ENCODE measurements around the gene CCDC78.

The CCDC78 gene

DNA sequence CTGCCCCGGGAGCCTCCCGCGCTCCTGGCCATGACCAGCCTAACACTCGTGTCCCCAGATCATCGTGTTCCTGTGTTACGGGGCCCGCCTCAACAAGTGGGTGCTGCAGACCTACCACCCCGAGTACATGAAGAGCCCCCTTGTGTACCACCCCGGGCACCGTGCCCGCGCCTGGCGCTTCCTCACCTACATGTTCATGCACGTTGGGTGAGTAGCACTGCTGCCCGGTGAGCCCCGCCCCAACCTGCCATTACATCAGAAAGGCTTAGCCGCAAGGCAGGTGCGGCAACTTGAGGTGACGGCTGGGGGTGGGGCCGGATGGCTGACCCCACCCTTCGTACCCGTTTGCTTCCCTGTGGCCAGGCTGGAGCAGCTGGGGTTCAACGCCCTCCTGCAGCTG, 49.3 kb downstream of the CCDC78 start:
- Histone ChIP-seq H3K4me1 (peaks cover 14% of the 10 kb centered on the region), H3K9me3 (no peaks in the 10 kb centered on the region), H3K27me3 (no peaks in the 10 kb centered on the region), H3K36me3 (peaks cover 34% of the 10 kb centered on the region), H3K4me3 (ENCODE audit: low read depth, low read length) (no peak overlapping the region)
- DNase-seq: no peak
- TF ChIP-seq, protein P1, sequence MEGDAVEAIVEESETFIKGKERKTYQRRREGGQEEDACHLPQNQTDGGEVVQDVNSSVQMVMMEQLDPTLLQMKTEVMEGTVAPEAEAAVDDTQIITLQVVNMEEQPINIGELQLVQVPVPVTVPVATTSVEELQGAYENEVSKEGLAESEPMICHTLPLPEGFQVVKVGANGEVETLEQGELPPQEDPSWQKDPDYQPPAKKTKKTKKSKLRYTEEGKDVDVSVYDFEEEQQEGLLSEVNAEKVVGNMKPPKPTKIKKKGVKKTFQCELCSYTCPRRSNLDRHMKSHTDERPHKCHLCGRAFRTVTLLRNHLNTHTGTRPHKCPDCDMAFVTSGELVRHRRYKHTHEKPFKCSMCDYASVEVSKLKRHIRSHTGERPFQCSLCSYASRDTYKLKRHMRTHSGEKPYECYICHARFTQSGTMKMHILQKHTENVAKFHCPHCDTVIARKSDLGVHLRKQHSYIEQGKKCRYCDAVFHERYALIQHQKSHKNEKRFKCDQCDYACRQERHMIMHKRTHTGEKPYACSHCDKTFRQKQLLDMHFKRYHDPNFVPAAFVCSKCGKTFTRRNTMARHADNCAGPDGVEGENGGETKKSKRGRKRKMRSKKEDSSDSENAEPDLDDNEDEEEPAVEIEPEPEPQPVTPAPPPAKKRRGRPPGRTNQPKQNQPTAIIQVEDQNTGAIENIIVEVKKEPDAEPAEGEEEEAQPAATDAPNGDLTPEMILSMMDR (IDR thresholded peaks at IDR 0.05; ENCODE audit: low read depth, low read length): no peak

DNA sequence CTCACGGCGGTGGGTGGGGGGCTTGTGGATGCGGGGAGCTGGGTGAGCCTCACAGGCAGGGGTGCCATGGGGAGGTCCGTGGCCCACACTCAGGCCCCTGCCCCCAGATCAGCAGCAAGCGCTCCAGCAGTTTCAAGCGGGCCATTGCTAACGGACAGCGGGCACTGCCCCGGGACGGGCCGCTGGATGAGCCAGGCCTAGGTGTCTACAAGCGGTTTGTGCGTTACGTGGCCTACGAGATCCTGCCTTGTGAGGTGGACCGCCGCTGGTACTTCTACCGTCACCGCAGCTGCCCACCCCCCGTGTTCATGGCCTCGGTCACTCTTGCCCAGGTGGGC, 49.7 kb downstream of the CCDC78 start:
- no peak for DNase-seq
- no peaks in the 10 kb centered on the region for H3K9me3 ChIP-seq
- no peaks in the 10 kb centered on the region for H3K27me3 ChIP-seq
- H3K36me3 ChIP-seq: peaks cover 32% of the 10 kb centered on the region
- TF ChIP-seq, protein P1 (IDR thresholded peaks at IDR 0.05; ENCODE audit: low read depth, low read length): no peak
- H3K4me1 ChIP-seq: peaks cover 10% of the 10 kb centered on the region
- H3K4me3 ChIP-seq (ENCODE audit: low read depth, low read length): no peak overlapping the region

DNA sequence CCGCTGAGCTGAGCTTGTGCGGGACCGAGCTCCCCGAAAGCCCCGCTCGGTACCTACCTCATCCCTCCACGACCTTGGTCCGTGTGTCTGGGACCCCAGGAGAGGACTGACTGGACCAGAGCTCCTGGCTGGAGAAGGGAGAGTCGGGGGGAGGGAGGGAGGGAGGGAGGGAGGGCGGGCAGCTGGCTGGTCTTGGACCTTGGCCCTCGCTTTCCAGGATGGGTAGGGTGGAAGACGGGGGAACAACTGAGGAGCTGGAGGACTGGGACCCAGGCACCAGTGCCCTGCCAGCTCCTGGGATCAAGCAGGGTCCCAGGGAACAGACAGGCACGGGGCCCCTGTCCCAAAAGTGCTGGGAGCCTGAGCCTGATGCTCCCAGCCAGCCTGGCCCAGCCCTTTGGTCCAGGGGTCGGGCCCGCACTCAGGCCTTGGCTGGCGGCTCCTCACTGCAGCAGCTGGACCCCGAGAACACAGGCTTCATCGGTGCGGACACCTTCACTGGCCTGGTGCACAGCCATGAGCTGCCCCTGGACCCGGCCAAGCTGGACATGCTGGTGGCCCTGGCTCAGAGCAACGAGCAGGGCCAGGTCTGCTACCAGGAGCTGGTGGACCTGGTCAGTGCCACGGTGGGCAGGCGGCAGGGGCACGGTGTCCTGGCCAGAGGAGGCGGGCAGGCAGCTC, 50.2 kb downstream of the CCDC78 start:
- TF ChIP-seq, protein P1 (IDR thresholded peaks at IDR 0.05; ENCODE audit: low read depth, low read length): no peak
- Histone ChIP-seq H3K4me3 (ENCODE audit: low read depth, low read length) (no peak overlapping the region), H3K9me3 (no peaks in the 10 kb centered on the region), H3K36me3 (peaks cover 32% of the 10 kb centered on the region), H3K27me3 (no peaks in the 10 kb centered on the region), H3K4me1 (peaks cover 7% of the 10 kb centered on the region)
- no peak for DNase-seq

DNA sequence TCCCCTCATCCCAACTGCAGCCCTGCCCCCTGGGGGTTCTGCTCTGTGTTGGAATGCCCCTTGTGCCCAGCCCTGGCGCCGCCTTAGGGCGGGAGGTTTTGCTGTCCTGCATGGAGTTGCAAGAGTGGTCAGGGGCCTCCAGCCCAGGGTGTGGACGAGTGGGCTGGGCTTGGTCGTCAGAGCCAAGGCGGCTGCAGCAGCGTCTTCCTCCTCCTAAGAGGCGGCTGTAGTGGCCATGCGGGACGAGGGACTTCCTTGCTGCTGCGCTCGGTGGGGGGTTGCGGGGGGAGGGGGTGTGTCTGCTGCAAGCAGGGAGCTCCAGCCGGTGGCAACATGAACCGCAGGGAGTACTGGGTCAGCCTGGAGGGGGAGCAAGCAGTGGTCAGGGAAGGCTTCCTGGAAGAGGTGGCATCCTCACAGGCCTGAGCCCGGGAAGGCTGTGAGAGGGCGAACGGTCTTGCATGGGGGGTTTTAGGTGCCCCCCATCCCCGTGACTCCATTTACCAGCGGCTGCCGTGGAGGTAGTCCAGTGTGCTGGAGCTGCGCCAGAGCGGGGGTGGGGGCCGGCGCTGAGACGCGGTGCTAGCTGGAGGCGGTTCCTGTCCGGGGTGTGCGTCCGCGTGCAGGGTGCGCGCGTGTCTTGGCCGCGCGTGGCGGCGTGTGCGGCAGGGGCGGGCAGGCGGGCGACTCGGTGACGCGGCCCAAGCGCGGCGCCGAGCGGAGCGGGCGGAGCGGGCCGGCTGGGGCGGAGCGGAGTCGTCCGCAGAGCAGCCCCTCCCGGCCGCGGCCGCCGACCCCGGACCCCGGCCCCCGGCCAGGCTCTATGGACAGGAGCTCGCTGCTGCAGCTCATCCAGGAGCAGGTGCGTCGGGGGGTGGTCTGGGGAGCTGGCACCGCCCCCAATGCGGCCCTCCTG, 51.0 kb downstream of the CCDC78 start, which contains the start of gene RHBDL1:
Gene RHBDL1, plus strand, starts transcription at position 704 of the 916 bp plus-strand sequence. Its CDS starts 120 bp downstream, at position 824.
- TF ChIP-seq, protein P1 (IDR thresholded peaks at IDR 0.05; ENCODE audit: low read depth, low read length): no peak
- Histone ChIP-seq H3K9me3 (no peaks in the 10 kb centered on the region), H3K36me3 (peaks cover 39% of the 10 kb centered on the region), H3K27me3 (no peaks in the 10 kb centered on the region), H3K4me3 (ENCODE audit: low read depth, low read length) (peak within 1 kb of the TSS; percentile 24; the same call in 1 of the 2 replicates), H3K4me1 (peaks cover 7% of the 10 kb centered on the region)
- DNase-seq: peak; percentile 53

- H3K4me1 ChIP-seq: peaks cover 7% of the 10 kb centered on the region
- no peak for DNase-seq
- H3K4me3 ChIP-seq (ENCODE audit: low read depth, low read length): no peak overlapping the region
- peaks cover 47% of the 10 kb centered on the region for H3K36me3 ChIP-seq
- H3K27me3 ChIP-seq: no peaks in the 10 kb centered on the region
- H3K9me3 ChIP-seq: no peaks in the 10 kb centered on the region
- TF ChIP-seq, protein P1 (IDR thresholded peaks at IDR 0.05; ENCODE audit: low read depth, low read length): no peak
Observed at GRCh38 chr16:674214-674881, 51.9 kb downstream of the CCDC78 start.
